GM21515 (cell line): ENCODE data around the gene ANKRD52.
"Not testable (repeated sequence)": the region's sequence is repeated elsewhere in the genome, so short reads cannot be mapped to it uniquely, and the experiment has no call there.

ENCODE experiments used
- ATAC-seq: cut with Tn5 transposase; IDR thresholded peaks from one replicate; pipeline ENCODE4 v1.9.1; 2021; ENCODE audit not compliant: unreplicated experiment

Gene ANKRD52

DNA sequence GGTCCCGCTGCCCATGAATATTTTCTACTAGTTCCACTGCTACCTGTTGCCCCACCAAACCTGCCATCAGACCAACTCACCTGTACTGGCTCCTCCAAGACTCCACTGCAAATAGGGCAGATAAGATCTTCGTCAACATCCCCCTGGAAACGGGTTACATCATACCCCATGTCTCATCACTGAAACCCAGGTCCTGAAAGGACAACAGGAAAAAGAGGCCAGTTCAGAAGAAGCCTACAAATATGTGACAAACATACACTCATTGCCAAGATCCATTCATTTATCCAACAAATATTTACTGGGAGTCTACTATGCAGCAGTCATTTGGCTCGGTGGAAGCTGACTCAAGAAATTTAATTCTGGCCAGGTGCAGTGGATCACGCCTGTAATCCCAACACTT is 44.3 kb downstream of the ANKRD52 start:
- no peak for ATAC-seq

DNA sequence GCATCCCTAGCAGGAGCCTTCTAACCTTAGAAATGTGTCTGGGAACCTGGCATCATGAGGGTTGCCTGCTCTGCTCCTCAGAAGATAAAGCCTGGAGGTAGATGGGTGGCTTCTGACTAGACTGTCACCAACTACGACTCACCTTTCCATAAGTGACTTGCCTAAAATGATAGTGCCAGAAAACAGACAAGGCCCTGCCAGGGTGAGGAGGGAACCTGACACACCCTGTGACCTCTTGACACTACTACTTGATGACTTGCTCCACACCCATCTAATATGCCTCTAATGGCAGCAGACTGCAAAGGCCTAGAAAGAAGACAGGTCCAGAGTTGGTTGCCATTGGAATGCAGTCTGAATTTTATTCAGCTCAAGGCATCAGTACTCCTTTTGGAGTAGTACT is 45.8 kb downstream of the ANKRD52 start:
- no peak for ATAC-seq

DNA sequence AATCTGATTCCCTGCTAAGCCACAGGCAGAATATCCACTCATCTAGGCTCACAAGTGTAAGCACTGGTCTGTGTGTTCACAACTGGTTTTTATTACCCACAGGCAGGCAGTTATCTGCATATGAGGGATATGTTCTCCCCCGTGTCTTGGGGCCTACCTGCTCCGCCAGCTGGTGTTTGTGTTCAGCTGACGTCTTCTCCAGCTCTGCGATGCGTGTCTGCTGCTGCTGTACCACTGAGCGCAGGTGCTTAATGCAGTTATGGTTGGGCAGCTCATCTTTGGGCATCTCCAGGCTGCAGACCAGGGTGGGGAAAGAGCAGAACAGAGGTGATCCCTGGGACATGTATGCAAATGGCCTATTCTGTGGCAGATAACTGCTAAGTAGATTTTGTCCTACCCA is 50.2 kb downstream of the ANKRD52 start:
- ATAC-seq = no peak

DNA sequence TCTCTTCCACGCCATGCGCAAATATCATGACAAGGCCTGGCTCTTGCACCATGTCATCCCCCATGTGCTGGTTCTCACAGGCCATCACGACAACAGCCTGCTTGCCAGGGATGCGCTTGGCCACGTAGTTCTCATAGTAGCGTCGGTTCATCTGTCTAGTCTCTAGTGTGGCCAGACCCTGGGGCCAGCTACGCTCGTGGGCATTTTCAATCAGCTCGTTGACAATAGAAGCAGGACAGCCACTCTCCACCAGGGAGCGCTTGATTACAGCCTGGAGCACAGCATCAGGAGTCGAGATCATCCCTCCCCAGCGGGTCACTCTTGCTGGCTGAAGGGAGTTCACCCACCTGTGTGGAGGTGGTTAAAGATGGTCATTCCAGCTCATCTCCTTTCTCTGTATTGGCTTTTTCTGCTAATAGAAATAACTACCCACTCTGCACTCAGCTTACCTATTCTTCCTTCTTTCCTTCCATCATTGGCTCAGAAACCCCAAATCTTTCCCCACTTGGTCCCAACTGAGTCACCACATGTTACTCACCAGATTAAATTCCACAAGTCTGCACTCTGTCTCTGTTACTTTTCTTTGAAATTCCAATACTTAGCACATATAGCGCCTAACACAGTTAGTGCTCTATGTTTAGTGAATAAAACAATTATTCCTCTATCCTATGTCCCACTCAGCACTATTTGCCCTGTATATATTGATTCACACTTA is 51.6 kb downstream of the ANKRD52 start:
- no peak for ATAC-seq

DNA sequence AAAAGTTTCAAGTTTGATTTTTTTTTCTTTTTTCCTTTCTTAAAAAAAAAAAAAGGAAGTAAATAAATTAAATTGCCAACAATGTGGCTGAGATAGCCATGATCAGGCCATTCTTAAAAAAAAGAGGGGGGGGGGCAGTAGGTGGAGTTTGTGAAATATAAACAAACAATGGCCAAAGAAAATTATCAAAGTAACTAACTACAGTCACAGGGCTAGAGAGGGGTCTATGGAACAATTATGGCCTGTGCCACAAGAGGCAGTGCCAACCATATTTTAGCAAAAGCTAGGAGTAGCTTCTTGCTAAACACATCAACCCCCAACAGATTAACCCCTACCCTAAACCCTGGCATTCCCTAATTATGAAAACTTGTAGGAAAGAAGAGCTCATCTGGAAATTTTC is 52.7 kb downstream of the ANKRD52 start:
- ATAC-seq = no peak

DNA sequence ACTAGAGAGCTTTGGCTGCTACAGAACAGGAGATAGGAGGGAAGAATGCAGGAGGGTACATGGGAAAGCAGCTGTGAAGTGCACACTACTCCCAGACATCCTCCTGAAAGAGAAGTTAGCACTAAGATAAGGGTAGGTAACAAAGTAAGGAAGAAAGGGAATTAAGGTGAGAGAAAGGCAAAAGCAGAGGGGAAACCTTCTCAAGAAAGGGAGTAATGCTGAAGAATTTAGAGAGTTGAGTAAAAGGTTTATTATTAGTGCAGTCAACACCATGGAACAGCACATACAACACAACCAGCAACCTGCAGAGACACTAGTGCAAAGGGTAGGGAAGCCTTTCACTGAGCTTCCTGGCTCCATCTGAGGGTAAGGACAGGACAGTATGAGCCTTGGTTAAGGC is 53.9 kb downstream of the ANKRD52 start:
- no peak for ATAC-seq

DNA sequence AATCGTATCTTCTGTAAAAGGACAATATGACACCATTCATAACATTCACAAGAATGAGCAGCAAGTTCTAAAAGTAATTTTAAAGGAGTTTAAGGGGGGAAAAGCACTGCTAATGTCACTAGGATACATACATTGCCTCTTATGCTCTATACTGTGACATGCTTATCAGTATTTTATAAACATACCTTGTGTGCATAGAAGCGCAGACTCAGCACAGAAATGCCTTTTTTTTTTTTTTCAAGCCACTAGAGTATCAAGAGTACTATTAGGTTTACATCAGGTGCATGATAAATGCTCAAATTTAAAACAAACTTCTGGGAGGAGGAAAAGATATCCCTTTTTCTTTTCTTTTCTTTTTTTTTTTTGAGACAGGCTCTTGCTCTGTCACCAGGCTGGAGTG is 55.3 kb downstream of the ANKRD52 start:
- ATAC-seq = no peak

DNA sequence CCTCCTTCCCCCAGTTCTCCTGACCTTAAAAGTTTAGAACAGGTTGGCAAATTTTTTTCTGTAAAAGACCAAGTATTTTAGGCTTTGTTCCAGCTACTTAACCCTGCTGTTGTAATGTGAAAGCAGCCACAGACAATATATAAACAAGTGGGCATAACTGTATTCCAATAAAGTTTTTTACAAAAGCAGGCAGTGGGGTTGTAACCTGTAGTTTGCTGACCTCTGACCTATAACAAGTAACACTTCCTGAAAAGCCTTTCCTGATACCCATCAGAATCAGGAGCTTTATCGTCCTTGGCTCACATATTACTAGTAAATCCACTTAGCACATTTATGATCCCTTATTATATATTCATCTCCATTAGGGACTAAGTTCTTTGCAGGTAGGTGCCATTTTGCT is 55.8 kb downstream of the ANKRD52 start:
- no peak for ATAC-seq

DNA sequence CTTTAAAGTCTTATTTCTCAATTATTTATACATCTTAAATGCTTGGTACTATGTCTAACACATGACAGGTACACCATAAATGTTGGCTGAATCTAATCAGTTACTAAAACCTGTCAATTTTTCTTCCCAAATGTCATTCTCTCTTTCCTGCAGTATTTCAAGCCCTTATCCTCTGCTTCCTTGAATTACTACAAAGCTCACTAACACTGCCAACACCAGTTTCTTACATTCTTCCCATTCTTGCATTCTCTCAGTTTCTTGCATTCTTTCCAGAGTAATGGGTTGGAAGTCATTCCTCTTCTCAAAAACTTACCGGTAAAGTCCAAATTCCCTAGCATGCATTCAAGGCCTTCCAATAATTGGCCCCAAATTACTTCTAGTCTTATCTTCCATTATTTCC is 59.3 kb downstream of the ANKRD52 start:
- ATAC-seq = no peak

DNA sequence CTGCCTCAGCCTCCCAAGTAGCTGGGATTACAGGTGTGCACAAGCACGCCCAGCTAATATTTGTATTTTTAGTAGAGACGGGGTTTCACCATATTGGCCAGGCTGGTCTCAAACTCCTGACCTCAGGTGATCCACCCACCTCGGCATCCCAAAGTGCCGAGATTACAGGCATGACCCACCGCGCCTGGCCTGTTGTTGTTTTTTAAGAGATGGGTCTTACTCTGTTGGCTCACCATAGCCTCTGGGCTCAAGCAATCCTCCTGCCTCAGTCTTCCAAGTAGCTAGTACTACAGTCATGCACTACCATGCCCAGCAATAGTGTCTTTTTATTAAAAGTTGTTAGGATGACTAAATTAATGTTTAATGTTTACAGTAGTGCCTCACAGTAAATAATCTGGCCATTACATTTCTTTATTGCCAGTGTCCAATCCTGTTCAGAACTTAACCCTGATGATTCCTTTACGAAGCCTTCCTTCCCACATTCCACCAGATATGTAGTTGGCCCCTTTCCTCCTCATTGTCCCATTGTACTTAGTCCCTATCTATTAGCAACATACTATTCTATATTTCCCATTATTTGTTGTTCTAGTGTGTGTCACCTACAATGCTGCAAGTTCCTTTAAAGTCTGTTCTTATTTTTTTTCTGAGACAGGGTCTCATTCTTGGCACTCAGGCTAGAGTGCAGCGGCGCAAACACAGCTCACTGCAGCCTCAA is 60.1 kb downstream of the ANKRD52 start:
- ATAC-seq = no peak

DNA sequence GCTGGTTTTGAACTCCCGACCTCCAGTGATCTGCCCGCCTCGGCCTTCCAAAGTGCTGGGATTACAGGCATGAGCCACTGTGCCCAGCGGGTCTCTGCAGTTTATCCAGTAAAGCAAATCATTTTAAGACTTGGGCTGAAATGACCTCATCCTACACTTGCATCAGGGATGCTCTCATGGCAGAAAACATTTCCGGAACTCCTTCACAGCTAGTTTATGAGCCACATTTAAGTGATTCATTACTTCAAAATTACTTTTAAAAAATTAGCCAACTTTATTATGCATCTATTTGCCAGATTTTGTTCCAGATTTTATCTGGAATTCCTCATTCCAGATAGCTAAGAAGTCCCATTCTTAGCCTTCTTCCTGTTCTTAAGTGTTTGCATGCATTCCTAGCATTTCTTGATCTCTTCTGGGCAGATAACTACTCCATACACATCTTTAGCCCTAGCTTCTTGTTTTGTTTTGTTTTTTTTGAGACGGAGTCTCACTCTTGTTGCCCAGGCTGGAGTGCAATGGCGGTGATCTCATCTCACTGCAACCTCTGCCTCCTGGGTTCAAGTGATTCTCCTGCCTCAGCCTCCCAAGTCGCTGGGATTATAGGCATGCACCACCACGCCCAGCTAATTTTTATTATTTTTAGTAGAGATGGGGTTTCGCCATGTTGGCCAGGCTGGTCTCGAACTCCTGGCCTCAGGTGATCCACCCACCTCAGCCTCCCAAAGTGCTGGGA is 61.2 kb downstream of the ANKRD52 start:
- not testable (repeated sequence) for ATAC-seq

DNA sequence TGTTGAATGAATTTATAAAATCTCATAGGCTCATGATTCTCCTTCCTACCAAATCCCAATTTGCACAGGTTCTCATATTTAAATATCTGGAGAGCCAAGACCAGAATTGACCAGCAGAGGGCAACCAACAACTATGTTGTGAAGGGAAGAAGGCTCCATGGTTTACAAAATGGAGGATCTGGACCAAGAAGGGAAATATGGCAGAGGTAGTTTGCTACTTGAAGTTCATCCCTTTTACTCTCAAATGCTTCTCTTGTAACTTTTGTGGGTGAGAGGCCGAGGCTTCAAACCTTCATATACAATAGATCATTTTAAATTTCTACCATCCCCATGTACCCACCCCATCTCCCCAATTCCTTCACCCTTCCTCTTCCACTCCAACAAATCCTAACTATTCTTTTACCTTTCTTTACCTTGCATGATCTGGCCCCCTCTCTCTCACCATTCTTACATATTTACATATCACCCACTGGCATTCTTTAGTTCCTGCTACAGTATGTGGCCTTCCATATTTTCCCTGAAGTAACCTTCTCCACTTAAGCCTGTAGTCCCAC is 65.1 kb downstream of the ANKRD52 start:
- ATAC-seq = no peak

DNA sequence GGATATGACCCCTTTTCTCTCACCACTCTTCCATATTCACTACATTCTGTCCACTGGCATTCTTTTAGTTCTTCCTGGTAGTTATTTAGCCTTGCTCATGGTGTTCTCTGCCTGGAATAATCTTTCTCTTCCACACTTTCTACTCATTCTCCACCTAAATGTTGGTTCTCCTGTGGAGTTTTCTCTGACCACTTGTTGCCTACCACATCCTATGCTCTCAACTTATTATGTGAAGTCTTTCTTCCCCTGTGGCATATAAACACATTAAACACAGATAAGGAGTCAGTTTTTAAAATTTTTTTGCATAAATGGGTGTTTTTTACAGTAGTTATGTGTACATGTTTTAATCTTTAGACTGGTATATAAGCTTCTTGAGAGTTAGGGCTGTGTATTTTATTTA is 65.6 kb downstream of the ANKRD52 start:
- no peak for ATAC-seq

DNA sequence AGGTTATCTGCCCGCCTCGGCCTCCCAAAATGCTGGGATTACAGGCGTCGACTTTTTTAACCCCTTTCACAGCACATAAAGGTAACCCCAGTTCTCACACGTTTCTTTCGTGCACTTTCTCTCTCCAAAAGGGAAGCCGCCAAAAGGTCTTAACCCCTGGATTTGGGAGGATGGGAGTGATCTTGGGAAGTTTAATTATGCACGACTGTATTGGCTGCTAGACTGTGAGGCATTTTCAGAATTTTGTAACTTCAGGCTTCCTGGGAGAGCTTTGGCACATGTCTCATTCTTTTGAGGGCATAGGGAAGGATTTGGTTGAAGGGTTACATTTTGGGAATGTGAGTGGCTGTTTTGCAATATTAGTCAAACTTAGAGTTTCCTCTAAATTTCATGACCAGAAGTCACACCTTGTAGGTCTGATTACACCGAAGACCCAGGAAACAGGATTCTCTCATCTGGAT is 67.5 kb downstream of the ANKRD52 start:
- ATAC-seq = no peak

DNA sequence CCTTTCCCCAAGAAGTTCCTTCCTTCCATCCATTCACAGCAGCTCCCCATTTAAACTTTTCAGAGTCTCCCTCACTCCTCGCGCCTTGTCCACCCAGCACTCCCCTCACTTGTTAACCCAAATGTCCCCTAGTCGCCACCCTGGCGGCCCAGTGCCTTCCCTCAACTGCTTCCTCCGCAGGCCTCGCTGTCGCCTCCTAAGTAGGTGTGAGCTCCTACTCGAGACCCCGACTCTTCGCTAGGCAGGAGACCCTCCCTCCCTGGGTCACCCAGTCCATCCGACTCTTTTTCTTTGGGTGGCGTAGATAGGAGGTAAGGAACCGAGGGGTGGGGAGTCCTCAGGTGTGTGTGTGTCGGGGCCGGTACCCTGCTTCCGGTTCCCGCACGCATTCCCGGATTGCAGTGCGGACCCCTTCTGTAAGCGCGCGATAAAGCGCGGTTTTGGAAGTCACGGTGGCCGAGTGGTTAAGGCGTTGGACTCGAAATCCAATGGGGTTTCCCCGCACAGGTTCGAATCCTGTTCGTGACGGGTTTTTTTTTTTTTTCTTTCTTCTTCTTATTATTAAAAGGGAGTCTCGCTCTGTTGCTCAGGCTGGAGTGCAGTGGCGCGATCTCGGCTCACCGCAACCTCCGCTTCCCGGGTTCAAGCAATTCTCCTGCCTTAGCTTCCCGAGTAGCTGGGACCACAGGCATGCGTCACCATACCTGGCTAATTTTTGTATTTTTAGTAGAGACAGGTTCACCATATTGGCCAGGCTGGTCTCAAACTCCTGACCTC is 68.1 kb downstream of the ANKRD52 start:
- ATAC-seq = peak; percentile 40

DNA sequence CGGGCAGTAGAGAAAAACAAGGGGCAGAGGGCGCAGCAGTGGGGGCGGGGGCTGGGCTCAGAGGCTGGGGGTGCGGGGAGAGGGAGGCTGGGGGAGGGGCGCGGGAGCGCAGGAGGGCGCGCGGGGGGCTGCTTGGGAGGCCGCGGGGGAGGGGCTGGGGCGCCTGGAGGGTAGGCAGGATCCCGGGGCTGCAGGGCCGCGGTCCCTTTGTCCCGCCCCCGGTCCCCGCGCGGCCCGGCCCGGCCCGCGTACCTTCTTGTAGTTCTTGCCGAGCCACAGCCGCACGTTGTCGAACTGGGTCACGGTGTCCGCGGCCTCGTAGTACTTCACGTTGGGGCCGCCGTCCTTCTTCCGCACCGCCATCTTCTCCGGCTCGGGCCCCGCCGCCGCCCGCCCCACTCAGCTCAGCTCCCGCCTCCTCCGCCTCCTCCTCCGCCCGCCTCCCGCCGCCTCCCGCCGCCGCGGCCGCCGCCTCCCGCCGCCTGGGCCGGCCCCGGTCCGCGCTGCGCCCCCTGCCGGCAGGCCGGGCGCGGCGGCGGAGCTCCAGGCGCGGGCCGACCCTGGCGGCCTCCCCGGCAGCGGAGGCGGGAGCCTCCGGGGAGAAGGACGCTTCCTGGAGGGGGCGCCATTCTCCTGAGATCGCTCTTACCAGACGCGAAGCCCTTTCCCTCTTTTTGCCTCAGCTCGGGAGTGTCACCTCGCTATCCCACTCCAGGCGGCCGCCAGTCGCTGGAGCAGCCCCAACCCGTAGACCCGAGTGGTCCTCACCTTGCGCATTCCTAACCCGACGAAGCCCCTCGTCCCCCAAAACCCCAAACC is 68.9 kb downstream of the ANKRD52 start, which contains the start of gene SMARCC2:
Gene SMARCC2, minus strand, starts transcription at position 385 of the 819 bp plus-strand sequence. Its CDS starts 22 bp downstream, at position 363.
- peak; percentile 61 for ATAC-seq

DNA sequence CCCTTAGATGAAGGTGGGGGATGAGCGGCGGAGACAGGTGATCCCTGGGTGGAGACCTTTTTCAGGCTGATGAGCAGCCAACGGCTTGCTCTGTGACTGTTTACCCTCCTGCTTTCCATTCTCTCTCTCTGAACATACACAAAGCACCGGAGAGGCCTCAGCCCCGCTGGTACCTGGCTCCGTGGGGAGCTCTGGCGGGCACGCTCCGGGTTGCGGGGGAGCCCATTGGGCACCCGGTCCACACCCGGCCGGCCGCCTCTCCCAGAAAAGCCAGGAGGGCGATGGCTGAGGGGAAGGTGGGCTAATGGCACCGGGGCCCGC is 69.4 kb downstream of the ANKRD52 start:
- ATAC-seq = no peak

DNA sequence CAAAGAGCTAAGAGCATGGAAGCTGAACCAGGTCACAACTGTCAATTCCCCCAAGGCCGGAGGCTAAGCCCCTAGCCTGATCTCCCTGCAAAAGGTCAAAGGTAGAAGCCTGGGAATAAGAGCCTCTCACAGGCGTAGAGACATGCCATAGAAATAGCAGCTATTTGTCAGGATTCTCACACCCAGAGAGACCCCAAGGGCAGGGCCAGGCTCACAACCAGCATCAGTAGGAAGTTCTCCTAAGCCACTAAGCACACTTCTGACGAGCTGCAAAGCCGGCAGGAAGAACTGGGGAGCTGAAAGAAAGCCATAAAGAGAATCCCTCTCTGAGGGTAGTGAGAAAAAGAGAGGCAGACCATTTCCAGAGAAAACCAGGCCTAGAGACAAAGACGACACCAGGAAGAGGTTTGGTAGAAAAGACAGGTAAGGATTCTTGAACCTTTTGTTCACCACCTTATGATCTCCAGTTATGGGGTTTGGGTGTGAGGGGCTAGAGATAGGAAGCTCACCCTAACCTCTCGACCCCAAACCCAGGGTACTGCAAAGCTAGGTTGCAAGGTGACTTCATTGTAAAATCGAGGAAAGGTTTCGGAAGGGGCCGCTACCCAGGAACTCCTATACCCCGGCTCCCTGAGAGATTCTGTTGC is 69.9 kb downstream of the ANKRD52 start:
- ATAC-seq = no peak
